Fibroblast of lung (primary cell): ENCODE measurements around the gene CHKA. TPM values are rescaled to one million over a fixed set of nuclear protein-coding genes. Genes with fewer than 3 reads are reported as not detected.

Source experiments
- DNase-seq, 2 donors: peaks; one replicate each; pipeline versions ENCODE4 v3.0.0 to v3.0.0-alpha.2; 2010; ENCODE audit warnings: low read depth in 2 of 2
- H2AFZ ChIP-seq: 2 replicates; pipeline ENCODE4 v1.5.1; 2012; ENCODE audit warnings: low read length, control low read depth, inconsistent platforms
- H3K27ac ChIP-seq: 2 replicates; pipeline ENCODE4 v1.5.1; 2011; ENCODE audit warnings: low read length, control low read depth; ENCODE audit not compliant: insufficient read depth
- H3K27me3 ChIP-seq: 2 replicates; pipeline ENCODE4 v1.5.1; 2011; ENCODE audit warnings: mild to moderate bottlenecking, low read length; ENCODE audit not compliant: control insufficient read depth, insufficient read depth
- H3K36me3 ChIP-seq: 2 replicates; pipeline ENCODE4 v1.5.1; 2011; ENCODE audit warnings: low read length; ENCODE audit not compliant: control insufficient read depth, insufficient read depth
- H3K4me1 ChIP-seq: 2 replicates; pipeline ENCODE4 v1.5.1; 2011; ENCODE audit warnings: low read length; ENCODE audit not compliant: control insufficient read depth, insufficient read depth; ENCODE audit errors: extremely low read depth
- H3K4me2 ChIP-seq: 2 replicates; pipeline ENCODE4 v1.5.1; 2011; ENCODE audit warnings: low read length, control low read depth; ENCODE audit not compliant: insufficient read depth; ENCODE audit errors: extremely low read depth
- H3K4me3 ChIP-seq, 4 experiments: fragments of 200-600 bp in 1 of 4; sonication (generic) in 1 of 4; replicated peaks in 1 of 4; 2 replicates each; pipeline ENCODE4 v1.5.1; 2011 to 2016; ENCODE audit warnings: low read length in 4 of 4, low read depth in 3 of 4, mild to moderate bottlenecking in 3 of 4, control low read depth in 2 of 4, inconsistent platforms in 1 of 4, mixed read lengths in 1 of 4; ENCODE audit not compliant: insufficient read depth in 1 of 4; ENCODE audit errors: control extremely low read depth in 1 of 4
- H3K79me2 ChIP-seq: 2 replicates; pipeline ENCODE4 v1.5.1; 2012; ENCODE audit warnings: mild to moderate bottlenecking, low read length, inconsistent platforms; ENCODE audit not compliant: control insufficient read depth, insufficient read depth
- H3K9ac ChIP-seq: 2 replicates; pipeline ENCODE4 v1.5.1; 2011; ENCODE audit warnings: mild to moderate bottlenecking, low read length, control low read depth; ENCODE audit not compliant: insufficient read depth
- H3K9me3 ChIP-seq: 2 replicates; pipeline ENCODE4 v1.5.1; 2012; ENCODE audit warnings: low read depth, low read length; ENCODE audit not compliant: control insufficient read depth, insufficient read depth
- H4K20me1 ChIP-seq: 2 replicates; pipeline ENCODE4 v1.5.1; 2011; ENCODE audit warnings: low read length; ENCODE audit not compliant: control insufficient read depth, insufficient read depth; ENCODE audit errors: extremely low read depth
- CTCF ChIP-seq, 2 donors: IDR thresholded peaks in 1 of 2; conservative IDR thresholded peaks in 1 of 2; 1 replicate in 1 of 2; 2 replicates in 1 of 2; pipeline ENCODE4 v1.5.1; 2011 to 2012; ENCODE audit warnings: low read length in 2 of 2, control low read depth in 1 of 2, inconsistent platforms in 1 of 2, low read depth in 1 of 2, mild to moderate bottlenecking in 1 of 2
- EZH2 ChIP-seq: IDR thresholded peaks from 2 replicates; pipeline ENCODE4 v1.5.1; 2012; ENCODE audit warnings: low read length, control low read depth, mild to moderate bottlenecking; ENCODE audit errors: missing control alignments
- polyA plus RNA-seq, 2 donors: library from polyadenylated mRNA; depleted of rRNA in 1 of 2; stranded (reverse) in 1 of 2; unstranded in 1 of 2; fragments of >200 nt; gene quantifications; 2 replicates each; pipeline ENCODE4 v1.2.1, GENCODE V29; 2011 to 2012; ENCODE audit warnings: missing spikeins in 1 of 2
- total RNA-seq: library from RNA; depleted of rRNA; stranded (reverse); fragments of >200 nt; gene quantifications from 2 replicates; pipeline ENCODE4 v1.2.1, GENCODE V29; 2014

The CHKA gene
- total and polyA plus RNA-seq, 2 donors (not counting 1 experiment from before 2014, with no cell fraction given), result 7.2 to 8.4 TPM

GRCh38 chr11:68025047-68025446, 96.1 kb downstream of the CHKA start:
- Histone ChIP-seq H2AFZ (no peak overlapping the region), H3K27me3 (no peaks in the 10 kb centered on the region), H3K4me3 (no peak overlapping the region), H3K79me2 (peaks cover 2% of the 10 kb centered on the region), H4K20me1 (no peaks in the 10 kb centered on the region), H3K9ac (no peak overlapping the region), H3K9me3 (no peaks in the 10 kb centered on the region), H3K4me1 (peaks cover 12% of the 10 kb centered on the region), H3K36me3 (peaks cover 12% of the 10 kb centered on the region), H3K4me2 (no peak overlapping the region), H3K27ac (no peak overlapping the region)
- TF ChIP-seq EZH2 (no peak), CTCF (conservative IDR thresholded peaks at IDR 0.05 in 1 of 2, IDR thresholded peaks at IDR 0.05 in 1 of 2; ENCODE audit: low read depth in 1 of 2, low read length in 2 of 2) (no peak)
- no peak for DNase-seq

- H2AFZ ChIP-seq, result no peak overlapping the region
- H3K27me3 ChIP-seq, result no peaks in the 10 kb centered on the region
Measured at GRCh38 chr11:68024508-68024907, 96.7 kb downstream of the CHKA start.

GRCh38 chr11:68022531-68022930, 98.7 kb downstream of the CHKA start:
- H3K4me2 ChIP-seq, result no peak overlapping the region
- no peak overlapping the region for H3K27ac ChIP-seq
- no peak overlapping the region for H3K4me3 ChIP-seq
- no peak overlapping the region for H2AFZ ChIP-seq
- peaks cover 9% of the 10 kb centered on the region for H3K36me3 ChIP-seq
- H3K9me3 ChIP-seq, result no peaks in the 10 kb centered on the region
- H3K79me2 ChIP-seq, result no peaks in the 10 kb centered on the region
- H3K4me1 ChIP-seq, result peaks cover under 1% of the 10 kb centered on the region
- no peak for DNase-seq
- no peak overlapping the region for H3K9ac ChIP-seq
- no peaks in the 10 kb centered on the region for H4K20me1 ChIP-seq
- TF ChIP-seq EZH2 (no peak), CTCF (conservative IDR thresholded peaks at IDR 0.05 in 1 of 2, IDR thresholded peaks at IDR 0.05 in 1 of 2; ENCODE audit: low read depth in 1 of 2, low read length in 2 of 2) (no peak)
- no peaks in the 10 kb centered on the region for H3K27me3 ChIP-seq

More at GRCh38 chr11:68024508-68024907, 96.7 kb downstream of the CHKA start:
- H3K4me1 ChIP-seq, result peaks cover 10% of the 10 kb centered on the region
- no peak overlapping the region for H3K9ac ChIP-seq
- DNase-seq, result no peak
- peaks cover 12% of the 10 kb centered on the region for H3K36me3 ChIP-seq
- H3K4me2 ChIP-seq, result no peak overlapping the region
- H3K79me2 ChIP-seq, result peaks cover under 1% of the 10 kb centered on the region
- no peak overlapping the region for H3K27ac ChIP-seq
- H3K9me3 ChIP-seq, result no peaks in the 10 kb centered on the region
- no peaks in the 10 kb centered on the region for H4K20me1 ChIP-seq
- no peak overlapping the region for H3K4me3 ChIP-seq
- no peak for TF ChIP-seq EZH2
- TF ChIP-seq CTCF (conservative IDR thresholded peaks at IDR 0.05 in 1 of 2, IDR thresholded peaks at IDR 0.05 in 1 of 2; ENCODE audit: low read depth in 1 of 2, low read length in 2 of 2), result no peak
